Thoracic aorta (tissue), 2 donors: ENCODE results near the gene TMPRSS4. TPM values are rescaled to one million over a fixed set of nuclear protein-coding genes. Genes with fewer than 3 reads are reported as not detected.

Source experiments
- ATAC-seq: fragments of 150-250 bp; one replicate; pipeline ENCODE4 v1.8.0; 2017; ENCODE audit warnings: low read depth; ENCODE audit not compliant: insufficient number of reproducible peaks, low FRiP score
- DNase-seq: peaks from one replicate; pipeline ENCODE4 v3.0.0-alpha.2; 2020; ENCODE audit warnings: low spot score
- H3K27ac ChIP-seq, 2 donors: fragments of 200-600 bp; sonication (generic); 1 replicate in 1 of 2; 2 replicates in 1 of 2; pipeline ENCODE4 v1.5.1; 2016; ENCODE audit warnings: mild to moderate bottlenecking in 2 of 2, moderate library complexity in 2 of 2
- H3K27me3 ChIP-seq: fragments of 200-600 bp; sonication (generic); replicated peaks from 2 replicates; pipeline ENCODE4 v1.6.0; 2016; ENCODE audit warnings: mild to moderate bottlenecking; ENCODE audit not compliant: insufficient read depth
- H3K36me3 ChIP-seq: fragments of 200-600 bp; sonication (generic); one replicate; pipeline ENCODE4 v1.5.1; 2016
- H3K4me1 ChIP-seq, 2 donors: fragments of 200-600 bp; sonication (generic); 1 replicate in 1 of 2; 2 replicates in 1 of 2; pipeline versions ENCODE4 v1.5.1 to v1.6.0; 2016; ENCODE audit warnings: low read depth in 2 of 2, mild to moderate bottlenecking in 1 of 2; ENCODE audit not compliant: control insufficient read depth in 1 of 2
- H3K4me3 ChIP-seq: fragments of 200-600 bp; sonication (generic); 2 replicates; pipeline ENCODE4 v1.5.1; 2016; ENCODE audit warnings: mild to moderate bottlenecking
- H3K9me3 ChIP-seq: fragments of 200-600 bp; sonication (generic); 2 replicates; pipeline ENCODE4 v1.5.1; 2016
- CTCF ChIP-seq: fragments of 200-600 bp; sonication (generic); IDR thresholded peaks from one replicate; pipeline ENCODE4 v1.5.1; 2019; ENCODE audit warnings: antibody characterized with exemption
- total RNA-seq, 2 donors: library from RNA; depleted of rRNA; stranded (reverse); fragments of >200 nt; gene quantifications; one replicate each; pipeline versions ENCODE4 v1.1.0 to v1.2.3, GENCODE V29; 2016

The TMPRSS4 gene
- total RNA-seq, 2 donors from 2014 or later, result 2.2 TPM; not detected in 1

DNA sequence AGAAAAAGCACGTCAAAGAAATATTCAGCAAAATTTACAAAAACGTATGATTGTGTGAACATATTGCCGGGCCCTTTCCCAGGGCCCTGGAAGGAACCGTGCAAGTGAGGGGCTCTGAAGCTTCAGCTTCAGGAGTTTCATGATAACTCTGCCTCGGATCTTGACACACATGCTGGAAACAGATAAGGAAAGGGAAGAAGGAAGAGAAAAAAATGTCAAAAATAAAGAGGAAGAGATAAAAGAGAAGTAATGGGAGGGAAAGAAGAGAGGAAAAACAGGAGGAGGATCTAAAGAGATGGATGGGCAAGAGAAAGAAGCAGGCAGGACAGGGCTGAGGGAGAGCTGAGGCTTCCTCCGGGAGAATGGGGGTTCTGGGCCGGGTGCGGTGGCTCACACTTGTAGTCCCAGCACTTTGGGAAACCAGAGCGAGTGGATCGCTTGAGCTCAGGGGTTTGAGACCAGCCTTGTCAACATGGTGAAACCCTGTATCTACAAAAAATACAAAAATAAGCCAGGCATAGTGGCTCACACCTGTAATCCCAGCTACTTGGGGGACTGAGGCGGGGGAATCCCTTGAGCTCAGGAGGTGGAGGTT, 2.7 kb upstream of the TMPRSS4 start:
- no peak for TF ChIP-seq CTCF
- Histone ChIP-seq H3K9me3 (no peaks in the 10 kb centered on the region), H3K27me3 (no peaks in the 10 kb centered on the region), H3K36me3 (no peaks in the 10 kb centered on the region), H3K4me1 (no peaks in the 10 kb centered on the region), H3K4me3 (no peak overlapping the region), H3K27ac (no peak overlapping the region)
- ATAC-seq (no peak), DNase-seq (no peak)

- no peaks in the 10 kb centered on the region for H3K9me3 ChIP-seq
Observed at GRCh38 chr11:118074785-118075184, 2.1 kb upstream of the TMPRSS4 start.

GRCh38 chr11:118078911-118079411, 2.1 kb downstream of the TMPRSS4 start:
- ATAC-seq, result no peak

More at GRCh38 chr11:118074785-118075184, 2.1 kb upstream of the TMPRSS4 start:
- Histone ChIP-seq H3K27me3 (no peaks in the 10 kb centered on the region), H3K4me1 (no peaks in the 10 kb centered on the region), H3K36me3 (no peaks in the 10 kb centered on the region), H3K27ac (no peak overlapping the region), H3K4me3 (no peak overlapping the region)
- no peak for TF ChIP-seq CTCF
- DNase-seq, result no peak
- ATAC-seq, result no peak

DNA sequence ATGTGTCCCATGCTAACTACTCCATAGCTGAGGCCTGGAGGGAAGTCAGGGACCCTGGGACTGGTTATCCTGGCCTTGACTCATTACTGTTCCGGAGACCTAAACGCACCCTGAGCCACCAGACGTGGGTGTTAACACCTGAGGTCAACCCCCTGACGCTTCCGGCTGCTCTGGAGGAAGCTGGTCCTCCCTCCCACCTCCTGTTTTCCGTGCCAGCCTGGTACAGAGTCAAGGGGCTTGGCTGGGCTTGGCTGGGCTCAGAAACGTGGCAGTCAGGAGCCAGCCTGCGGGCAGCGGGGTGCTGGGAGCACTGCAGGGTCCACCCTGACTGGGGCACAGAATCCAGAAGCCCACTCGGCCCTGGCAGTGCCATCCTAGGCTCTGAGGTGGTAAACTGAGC, 2.6 kb downstream of the TMPRSS4 start:
- Histone ChIP-seq H3K36me3 (no peaks in the 10 kb centered on the region), H3K9me3 (no peaks in the 10 kb centered on the region), H3K27me3 (no peaks in the 10 kb centered on the region), H3K4me3 (no peak overlapping the region), H3K27ac (no peak overlapping the region), H3K4me1 (no peaks in the 10 kb centered on the region)
- ATAC-seq (no peak), DNase-seq (no peak)
- TF ChIP-seq CTCF, result no peak

More at GRCh38 chr11:118078911-118079411, 2.1 kb downstream of the TMPRSS4 start:
- Histone ChIP-seq H3K27me3 (no peaks in the 10 kb centered on the region), H3K4me1 (no peaks in the 10 kb centered on the region), H3K27ac (no peak overlapping the region), H3K9me3 (no peaks in the 10 kb centered on the region), H3K36me3 (no peaks in the 10 kb centered on the region), H3K4me3 (no peak overlapping the region)
- no peak for TF ChIP-seq CTCF
- DNase-seq, result no peak

GRCh38 chr11:118080296-118080695, 3.4 kb downstream of the TMPRSS4 start:
- no peaks in the 10 kb centered on the region for H3K36me3 ChIP-seq
- H3K4me3 ChIP-seq, result no peak overlapping the region
- no peak for ATAC-seq
- no peak for TF ChIP-seq CTCF
- H3K27ac ChIP-seq, result no peak overlapping the region
- DNase-seq, result no peak
- no peaks in the 10 kb centered on the region for H3K27me3 ChIP-seq
- H3K9me3 ChIP-seq, result no peaks in the 10 kb centered on the region
- no peaks in the 10 kb centered on the region for H3K4me1 ChIP-seq
